GM18507 (cell line): Measurements from ENCODE around the gene IL20RB.
"Not testable (repeated sequence)": the region's sequence is repeated elsewhere in the genome, so short reads cannot be mapped to it uniquely, and the experiment has no call there.

ENCODE experiments used
- DNase-seq: peaks from one replicate; pipeline ENCODE4 v3.0.0; 2011; ENCODE audit warnings: low read depth; ENCODE audit not compliant: insufficient read length; ENCODE audit errors: extremely low spot score
- FAIRE-seq: peaks from 2 replicates; lab custom pipeline; 2011; peaks lifted over from hg19 to GRCh38; lab: Jason Lieb, UNC

The IL20RB gene

DNA sequence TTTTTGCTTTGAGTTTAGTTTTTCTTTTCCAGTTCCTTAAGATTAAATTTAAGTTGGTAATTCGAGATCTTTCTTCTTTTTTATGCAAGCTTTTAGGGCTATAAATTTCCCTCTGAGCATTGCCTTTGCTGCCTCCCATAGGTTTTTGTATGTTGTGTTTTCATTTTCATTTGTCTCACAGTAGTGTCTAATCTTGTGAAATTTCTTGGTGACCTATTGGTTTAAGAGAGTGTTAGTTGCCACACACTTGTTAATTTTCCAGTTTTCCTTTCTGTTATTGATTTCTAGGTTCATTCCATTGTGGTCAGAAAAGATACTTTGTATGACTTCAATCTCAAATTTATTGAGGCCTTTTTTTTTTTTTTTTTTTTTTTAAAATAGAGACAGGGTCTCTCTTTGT is 18.3 kb upstream of the IL20RB start:
- DNase-seq, result no peak
- peak; percentile 39 for FAIRE-seq

GRCh38 chr3:136942803-136943202 is 15.0 kb upstream of the IL20RB start:
- FAIRE-seq, result no peak

GRCh38 chr3:136943436-136943835 is 14.3 kb upstream of the IL20RB start:
- DNase-seq (no peak), FAIRE-seq (no peak)

More at GRCh38 chr3:136942803-136943202, 15.0 kb upstream of the IL20RB start:
- DNase-seq, result no peak

DNA sequence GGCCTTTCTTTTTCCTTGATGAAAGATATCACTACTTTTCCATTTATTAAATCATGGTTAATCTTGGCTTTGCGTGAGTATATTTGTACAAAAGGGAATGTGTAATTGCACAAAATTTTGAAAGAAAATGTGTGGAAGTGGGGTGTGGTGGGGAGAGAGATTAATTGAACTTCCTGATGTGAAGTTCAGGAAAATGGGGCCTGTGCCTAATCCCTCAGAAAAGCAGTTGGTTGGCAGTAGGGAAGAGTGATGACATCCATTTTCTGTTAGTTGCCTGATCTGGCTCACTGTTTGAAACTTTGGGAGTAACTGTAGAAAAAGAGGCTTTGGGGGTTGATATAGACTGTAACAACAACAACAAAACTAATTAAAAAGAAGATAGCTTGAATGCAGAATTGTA is 10.8 kb upstream of the IL20RB start:
- DNase-seq (no peak), FAIRE-seq (no peak)

- DNase-seq, result no peak
- FAIRE-seq, result no peak
Measured at GRCh38 chr3:136947477-136947876, 10.3 kb upstream of the IL20RB start.

DNA sequence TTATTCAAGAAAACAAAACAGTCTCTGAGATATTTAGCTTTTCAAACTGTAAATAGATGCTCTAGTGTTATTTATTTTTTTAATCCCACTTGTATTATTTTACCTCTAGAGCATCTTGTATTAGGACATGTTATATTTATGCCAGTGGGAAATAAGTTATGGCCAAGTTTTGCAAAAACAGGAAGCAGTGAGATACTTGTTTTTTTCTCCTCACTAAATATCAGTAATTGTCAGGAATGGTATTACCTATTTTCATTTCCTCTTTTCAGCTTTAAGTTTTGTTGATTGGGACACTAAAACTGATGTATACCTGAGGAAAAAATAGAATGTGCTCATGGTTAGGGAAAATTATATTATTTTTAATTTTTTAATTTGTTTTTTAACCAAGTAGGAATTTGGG is 8.6 kb upstream of the IL20RB start:
- DNase-seq (no peak), FAIRE-seq (no peak)

DNA sequence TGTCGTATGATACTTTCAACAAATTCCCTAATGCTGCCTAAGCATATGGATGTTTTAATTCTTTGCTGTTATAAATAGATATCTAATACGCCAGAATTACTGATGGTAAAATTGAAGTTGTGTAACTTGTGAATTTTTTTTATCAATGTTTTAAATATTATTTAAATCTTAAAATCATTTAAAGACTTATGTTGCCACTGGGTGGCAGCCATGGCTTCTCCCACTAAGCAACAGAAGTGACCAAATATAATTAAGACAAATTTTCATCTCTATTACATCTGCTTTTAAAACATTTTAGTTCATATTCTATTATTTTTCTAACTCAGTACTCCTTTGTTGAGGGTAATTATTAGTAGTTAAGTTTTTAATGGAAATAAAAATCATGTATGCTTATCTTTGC is 8.1 kb upstream of the IL20RB start:
- DNase-seq (no peak), FAIRE-seq (no peak)

GRCh38 chr3:136950623-136951022 is 7.2 kb upstream of the IL20RB start:
- no peak for FAIRE-seq
- no peak for DNase-seq

- DNase-seq (no peak), FAIRE-seq (no peak)
Measured at GRCh38 chr3:136952292-136952691, 5.5 kb upstream of the IL20RB start.

GRCh38 chr3:136954251-136954650 is 3.5 kb upstream of the IL20RB start:
- FAIRE-seq, result no peak
- DNase-seq, result no peak

DNA sequence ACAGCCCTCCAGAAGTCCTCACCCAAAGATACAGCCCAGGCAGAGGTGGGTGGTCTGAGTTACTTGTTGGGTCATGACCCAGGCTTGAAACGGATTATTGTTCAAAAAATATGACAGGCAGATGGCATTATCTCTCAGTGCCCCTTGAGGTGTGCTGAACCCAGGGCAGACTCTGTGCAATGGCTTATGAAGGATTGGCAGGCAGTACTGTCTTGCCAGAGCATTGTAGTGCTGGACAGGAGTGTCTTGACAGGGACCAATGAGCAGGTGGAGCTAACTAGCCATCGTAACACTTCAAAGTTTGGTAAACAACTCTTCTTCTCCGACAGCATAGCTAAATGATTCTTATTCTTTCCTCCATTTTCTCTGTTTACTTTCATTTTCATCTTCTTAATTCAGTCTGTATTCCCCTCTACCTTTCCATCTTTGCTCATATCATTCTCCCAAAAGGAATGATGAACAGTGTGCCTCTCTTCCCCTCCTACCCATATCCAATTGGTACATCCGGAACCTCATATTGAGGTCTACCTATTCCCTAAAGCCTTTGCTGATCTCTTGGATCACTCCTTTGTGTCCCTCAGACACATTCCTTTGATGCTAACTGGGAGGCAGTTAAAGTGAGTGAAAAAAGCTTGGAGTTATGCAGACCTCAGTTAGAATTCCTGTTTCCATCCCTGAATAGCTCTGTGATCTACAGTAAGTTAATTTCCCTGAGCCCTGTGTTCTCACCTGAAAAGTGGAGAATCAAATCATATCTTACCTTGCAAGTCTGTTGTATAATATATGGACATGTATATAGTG is 2.6 kb upstream of the IL20RB start:
- DNase-seq, result no peak
- no peak for FAIRE-seq

DNA sequence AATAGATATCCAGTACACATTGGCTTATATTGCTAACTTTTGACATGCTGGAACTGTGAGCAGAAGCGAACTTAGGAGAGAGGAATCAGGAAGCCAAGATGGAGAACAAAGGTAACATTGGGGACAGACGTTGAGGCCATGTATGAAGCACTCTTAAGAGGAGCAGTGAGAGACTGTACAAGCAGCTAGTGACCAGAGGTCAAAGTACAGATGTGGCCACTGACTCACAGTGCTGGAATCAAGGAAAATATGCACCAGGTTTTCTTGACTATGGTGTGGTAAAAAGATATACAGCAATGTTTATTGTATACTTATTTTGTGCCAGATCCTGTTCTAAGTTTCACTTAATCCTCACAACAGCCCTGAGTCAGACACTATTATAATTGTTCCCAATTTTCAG is 2.0 kb upstream of the IL20RB start:
- no peak for FAIRE-seq
- no peak for DNase-seq

GRCh38 chr3:136956971-136957370 is 812 bp upstream of the IL20RB start:
- no peak for DNase-seq
- no peak for FAIRE-seq

GRCh38 chr3:136958939-136959338 is 1.2 kb downstream of the IL20RB start:
- FAIRE-seq (no peak), DNase-seq (no peak)

DNA sequence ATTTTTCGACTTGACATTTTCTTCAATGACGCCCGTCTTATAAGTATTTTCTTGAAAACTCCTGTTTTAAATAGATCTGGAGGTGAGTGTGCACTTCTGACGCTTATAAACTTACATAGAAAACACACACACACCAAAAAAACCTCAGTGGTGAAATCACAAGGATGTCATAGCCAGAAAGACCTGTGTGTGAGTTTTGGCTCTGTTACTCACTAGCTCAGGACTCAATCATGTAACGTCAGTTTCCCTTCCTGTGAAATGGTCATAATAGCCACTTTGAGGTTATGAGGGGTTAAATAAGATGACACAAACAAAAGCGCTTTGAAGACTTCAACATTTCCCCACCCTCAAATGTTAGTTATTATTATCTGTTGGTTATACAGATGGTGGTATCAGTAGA is 1.8 kb downstream of the IL20RB start:
- FAIRE-seq, result no peak
- no peak for DNase-seq

- FAIRE-seq (no peak), DNase-seq (no peak)
Measured at GRCh38 chr3:136960838-136961836, 3.4 kb downstream of the IL20RB start.

GRCh38 chr3:136962927-136963326 is 5.1 kb downstream of the IL20RB start:
- FAIRE-seq, result no peak
- DNase-seq, result no peak

DNA sequence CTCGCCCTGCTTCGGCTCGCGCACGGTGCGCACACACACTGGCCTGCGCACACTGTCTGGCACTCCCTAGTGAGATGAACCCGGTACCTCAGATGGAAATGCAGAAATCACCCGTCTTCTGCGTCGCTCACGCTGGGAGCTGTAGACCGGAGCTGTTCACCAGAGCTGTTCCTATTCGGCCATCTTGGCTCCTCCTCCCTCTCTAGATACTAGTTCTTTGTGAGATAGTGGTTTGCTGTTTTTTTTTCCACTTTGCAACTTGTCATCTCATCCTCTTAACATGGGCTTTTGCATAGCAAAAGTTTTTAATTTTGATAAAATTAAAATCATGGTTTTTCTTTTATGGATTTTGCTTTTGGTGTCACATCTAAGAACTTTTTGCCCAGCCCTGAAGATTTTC is 11.8 kb downstream of the IL20RB start:
- not testable (repeated sequence) for DNase-seq, FAIRE-seq

- no peak for FAIRE-seq
Measured at GRCh38 chr3:136973352-136973751, 15.6 kb downstream of the IL20RB start.

GRCh38 chr3:136974670-136975069 is 16.9 kb downstream of the IL20RB start:
- no peak for FAIRE-seq

More at GRCh38 chr3:136973352-136973751, 15.6 kb downstream of the IL20RB start:
- DNase-seq, result no peak

More at GRCh38 chr3:136974670-136975069, 16.9 kb downstream of the IL20RB start:
- no peak for DNase-seq
